MV-4-11 (cell line): ENCODE data around the gene HCN4.

ENCODE experiments used
- DNase-seq: peaks from one replicate; lab custom pipeline; 2025; lab: John Stamatoyannopoulos, UW

Gene HCN4

DNA sequence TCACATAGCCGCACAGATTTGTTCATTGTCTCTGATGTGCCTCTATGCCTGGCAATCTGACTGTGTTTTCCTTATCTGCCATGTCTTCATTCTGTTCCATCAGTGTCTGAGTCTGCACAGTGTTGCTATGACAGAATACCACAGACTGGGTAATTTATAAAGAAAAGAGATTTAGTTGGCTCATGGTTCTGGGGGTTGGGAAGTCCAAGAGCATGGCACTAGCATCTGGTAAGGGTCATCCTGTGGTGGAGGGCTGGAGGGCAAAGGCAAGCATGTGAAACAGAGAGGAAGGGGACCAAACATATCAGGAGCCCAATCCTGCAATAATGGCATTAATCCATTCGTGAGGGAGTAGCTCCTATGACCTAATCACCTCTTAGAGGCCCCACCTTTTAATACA, 11.9 kb upstream of the HCN4 start:
- no peak for DNase-seq

DNA sequence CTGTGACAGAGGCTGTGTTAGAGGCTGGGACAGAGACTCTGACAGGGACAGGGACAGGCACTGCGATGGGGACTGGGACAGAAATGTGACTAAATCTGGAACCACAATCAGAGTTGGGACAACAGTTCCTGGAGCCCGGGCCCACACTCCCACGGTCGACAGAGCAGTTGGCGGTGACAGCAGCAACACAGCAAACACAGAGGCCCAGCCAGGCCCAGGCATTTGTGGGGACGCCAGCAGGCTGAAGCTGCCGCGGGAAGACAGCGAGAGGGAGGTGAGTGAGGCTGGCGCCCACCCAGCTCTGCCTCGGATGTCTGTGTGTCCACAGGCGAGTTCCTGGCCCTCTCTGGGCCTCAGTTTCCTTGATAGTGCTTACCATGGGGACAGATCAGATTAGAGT, 9.3 kb upstream of the HCN4 start:
- no peak for DNase-seq

DNA sequence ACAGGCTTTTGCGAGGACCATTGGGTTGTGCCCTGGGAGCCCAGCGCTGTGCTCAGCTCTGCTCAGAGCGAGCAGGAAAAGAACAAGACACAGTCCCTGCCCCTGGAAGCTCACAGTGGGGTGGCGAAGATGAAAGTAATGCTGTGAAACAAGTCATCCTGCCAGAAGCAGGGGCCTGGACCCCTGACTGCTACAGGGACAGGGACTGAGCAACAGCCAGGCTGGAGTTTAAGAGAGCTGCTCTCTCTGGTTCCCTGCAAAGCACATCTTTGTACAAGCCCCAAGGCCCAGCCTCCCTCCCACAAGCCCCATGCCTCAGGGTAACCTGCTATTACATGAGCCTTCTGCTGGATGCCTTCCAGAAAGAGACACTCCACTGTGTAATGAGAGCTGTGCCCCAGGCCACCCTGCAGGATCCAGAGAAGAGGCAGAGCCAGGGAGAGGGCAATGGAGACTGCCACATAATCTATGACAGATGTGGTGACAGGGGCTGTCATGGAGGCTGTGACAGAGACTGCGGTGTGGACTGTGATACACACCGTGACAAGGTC, 7.1 kb upstream of the HCN4 start:
- no peak for DNase-seq

DNA sequence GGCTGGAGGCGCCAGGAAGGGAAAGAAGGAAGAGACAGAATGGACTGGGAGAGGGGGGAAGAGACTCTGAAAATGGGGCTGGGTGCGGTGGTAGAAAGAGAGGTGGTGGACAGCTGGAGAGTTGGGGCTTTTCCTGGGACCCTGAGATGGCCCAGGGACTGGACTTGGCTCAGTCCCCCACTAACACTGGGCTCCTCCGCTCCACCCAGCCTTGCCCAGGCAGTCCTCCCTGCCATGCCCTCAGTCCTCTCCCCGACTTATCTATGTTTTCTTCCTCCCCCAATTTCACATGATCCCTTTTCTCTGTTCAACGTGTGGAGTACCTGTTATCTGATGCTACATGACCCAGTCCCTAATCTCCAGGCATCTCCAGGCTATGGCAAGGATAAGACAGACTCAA, 6.3 kb upstream of the HCN4 start:
- no peak for DNase-seq

GRCh38 chr15:73374604-73375003, 5.8 kb upstream of the HCN4 start:
- DNase-seq = no peak

DNA sequence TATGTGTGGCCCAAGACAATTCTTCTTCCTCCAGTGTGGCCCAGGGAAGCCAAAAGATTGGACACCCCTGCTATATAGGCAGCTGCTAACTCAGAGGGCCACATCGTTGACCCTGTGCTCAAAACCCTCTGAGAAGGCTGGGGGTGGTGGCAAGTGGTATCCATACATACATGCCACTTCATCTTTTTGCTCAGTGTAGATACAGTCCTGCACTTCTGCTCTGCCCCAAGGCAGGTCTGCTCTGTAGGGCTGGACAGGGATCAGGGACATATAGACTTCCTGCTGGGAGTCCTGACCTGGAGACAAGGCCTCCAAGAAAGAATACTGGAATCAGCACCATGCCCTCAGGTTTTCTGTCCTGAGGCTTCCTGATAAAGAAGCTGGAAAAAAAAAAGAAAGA, 4.5 kb upstream of the HCN4 start:
- DNase-seq = no peak

DNA sequence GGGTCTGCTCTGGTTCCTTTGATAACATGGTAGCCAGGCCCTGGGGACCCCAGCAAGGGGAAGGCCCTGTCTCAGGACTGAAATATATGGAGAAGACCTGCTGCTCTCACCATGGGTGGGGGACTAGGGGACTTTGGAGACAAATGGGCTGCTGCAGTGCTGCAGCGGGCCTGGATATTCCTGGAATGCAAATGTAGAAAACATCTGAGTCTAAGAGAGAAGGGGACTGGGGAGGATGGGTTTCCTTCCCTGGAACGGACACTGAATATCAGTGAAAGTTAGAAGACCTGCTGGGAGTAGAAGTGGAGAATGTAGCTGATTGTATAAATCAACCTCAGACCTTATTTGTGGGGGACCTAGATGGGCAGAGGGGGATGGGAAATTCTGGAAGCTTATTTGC, 3.1 kb upstream of the HCN4 start:
- DNase-seq = no peak

GRCh38 chr15:73370151-73370550, 1.4 kb upstream of the HCN4 start:
- no peak for DNase-seq

DNA sequence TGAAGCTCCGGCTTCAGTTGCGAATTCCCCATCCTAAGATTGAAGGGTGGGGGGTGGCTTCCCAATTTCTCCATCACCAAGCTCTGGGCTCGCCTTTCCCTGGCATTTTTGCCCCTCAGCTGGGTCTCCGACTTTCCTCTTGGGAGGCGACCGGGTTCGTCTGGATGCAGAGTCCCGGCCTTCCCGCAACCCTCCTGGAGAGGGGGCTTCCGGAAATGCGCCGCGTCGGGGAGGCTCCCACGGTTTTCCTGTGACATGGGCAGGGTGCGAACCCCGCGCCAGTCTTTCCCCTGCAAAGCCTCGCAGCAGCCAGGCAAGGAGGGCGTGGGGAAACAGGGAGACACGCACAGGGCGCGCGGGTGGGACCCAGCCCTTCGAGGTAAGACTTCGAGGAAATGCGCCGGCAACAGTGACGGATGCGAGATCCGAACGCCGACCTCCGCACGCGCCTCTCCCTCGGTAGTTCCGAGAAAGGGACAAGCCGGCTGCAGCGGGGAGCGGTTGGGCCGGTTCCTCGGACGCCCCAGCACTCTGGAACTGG, 466 bp upstream of the HCN4 start:
- DNase-seq = no peak

- no peak for DNase-seq
Observed at GRCh38 chr15:73367624-73368300, 996 bp downstream of the HCN4 start.

DNA sequence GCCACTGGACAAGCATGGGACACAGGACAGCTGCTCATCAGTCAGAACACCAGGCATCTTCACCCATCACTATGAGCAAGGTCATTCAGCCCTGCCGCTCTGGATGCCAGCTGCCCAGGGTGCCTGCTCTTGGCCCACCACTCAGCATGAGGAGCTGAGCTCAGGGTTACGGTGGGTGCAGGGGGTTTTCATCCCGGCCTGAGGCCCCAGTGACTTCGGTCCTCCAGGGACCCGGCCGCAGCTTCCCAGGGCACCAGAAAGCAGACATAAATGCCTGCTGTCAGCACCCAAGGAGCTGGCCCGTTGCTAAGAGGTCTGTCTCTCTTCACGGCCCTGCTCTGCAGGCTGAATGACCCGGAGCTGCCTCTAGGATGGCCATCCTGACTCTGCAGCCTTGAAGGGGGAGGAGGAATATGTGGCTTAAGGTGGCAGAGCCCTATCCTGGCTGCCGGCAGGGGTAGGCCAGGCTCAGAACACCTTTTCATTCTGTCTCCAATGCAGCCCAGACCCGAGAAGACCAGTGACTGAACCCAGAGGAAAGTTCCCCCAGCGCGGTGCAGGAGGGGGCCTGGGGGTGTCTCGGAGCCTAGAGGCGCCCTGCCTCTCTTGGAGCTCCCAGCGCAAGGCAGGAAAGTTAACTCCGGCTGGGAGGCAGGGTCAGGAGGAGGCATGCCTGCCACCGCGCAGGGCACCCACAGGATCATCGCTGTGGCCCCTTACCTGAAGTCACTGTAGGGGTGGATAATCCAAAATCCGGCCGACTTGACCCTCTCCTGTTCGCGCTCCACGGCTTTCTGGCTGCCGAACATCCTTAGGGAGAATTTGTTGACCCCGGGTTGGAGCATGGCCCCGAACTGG, 1.8 kb downstream of the HCN4 start:
- DNase-seq = no peak

- DNase-seq = no peak
Observed at GRCh38 chr15:73364070-73364469, 4.7 kb downstream of the HCN4 start.

- DNase-seq = no peak
Observed at GRCh38 chr15:73362900-73363299, 5.9 kb downstream of the HCN4 start.

GRCh38 chr15:73361337-73361736, 7.4 kb downstream of the HCN4 start:
- DNase-seq = no peak

DNA sequence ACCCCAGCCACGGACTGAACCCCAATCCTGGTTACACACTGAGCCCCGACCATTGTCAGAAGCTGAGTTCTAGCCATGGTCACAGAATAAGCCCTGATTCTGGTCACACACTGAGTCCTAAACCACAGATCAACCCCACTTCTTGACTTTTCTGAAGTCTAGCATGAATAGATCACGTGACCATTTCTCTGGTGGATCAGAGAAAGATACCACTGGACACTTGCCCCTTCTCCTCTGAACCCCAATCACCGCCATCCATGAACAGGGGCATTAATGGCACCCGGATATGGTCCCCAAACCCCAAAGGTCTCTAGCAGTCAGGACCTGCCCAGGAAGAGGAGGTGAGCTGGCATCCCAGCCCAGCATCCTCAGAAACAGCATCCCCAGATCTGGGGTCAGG, 9.1 kb downstream of the HCN4 start:
- DNase-seq = no peak

DNA sequence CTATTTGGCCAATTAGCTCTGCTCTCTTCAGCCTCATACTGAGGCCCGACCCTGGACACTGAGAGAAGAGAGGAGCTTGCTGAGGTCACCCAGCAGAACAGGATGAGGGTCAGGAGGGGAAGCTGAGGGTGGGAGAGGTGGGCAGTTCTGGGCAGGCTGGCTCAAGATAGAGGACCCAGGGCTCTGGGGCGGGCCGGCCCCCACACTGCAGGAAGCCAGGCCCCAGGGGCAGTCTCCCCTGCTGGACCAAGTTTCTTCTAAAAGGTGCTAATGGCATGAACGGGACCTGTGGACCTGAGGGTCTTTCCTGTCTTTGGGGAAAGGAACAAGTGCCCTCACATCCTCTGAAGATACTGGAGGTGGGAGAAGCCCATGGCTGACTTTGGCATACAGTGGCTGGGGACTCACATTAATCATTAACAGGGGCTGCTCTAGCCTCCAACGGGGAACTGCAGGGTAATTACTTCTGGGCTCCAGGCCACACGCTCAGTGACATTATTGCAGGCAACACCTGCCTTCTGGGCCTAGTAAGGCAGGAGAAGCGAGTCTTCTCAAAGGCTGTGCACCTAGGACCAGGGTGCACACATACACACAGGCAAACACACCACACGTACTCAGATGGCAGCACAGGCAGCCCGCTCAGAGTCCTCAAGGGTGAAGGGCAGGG, 10.6 kb downstream of the HCN4 start:
- DNase-seq = no peak

DNA sequence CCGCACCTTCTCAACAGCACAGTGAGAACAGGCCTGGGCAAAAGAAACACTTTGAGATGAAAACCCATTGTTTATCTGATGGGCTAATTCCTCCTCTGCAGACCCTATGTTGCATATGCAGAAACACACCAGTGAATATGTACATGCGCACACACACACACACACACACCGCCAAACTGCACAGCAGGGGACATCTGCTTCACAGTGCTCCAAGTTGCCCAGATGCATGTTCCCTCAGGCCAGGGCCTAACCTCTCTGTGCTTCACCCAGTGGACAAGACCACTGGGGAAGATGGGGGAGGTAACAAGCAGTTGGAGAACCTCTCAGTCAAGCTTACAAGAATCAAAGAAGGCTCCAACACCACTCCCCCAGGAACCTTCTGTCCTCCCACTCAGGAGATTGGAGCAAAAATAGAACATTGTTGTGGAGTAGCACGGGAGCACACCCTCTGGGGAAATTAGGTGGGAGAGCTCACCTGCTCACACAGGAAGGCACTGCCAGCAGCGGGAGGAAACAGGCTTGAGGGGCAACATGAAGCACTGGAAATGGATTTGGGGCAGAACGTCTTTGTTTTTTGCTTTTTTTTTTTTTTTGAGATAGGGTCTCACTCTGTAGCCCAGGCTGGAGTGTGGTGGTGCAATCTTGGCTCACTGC, 13.0 kb downstream of the HCN4 start:
- DNase-seq = no peak

DNA sequence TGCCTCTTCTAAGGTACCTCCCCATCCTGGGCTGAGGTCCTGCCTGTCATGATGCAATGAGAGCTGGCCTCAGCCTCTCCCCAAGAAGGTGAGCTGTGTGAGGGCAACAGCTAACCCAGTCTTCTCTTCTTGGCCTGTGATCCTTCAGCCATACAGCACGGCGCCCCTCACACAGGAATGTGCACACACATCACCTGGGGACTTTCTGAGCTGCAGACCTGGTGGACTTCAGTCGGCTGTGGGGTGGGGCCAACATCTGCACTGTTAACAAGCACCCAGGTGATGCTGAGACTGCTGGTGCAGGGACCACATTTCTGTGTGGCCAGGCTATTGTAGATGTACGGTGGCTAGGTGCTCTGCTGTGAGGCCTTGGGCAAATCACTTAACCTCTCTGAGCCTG, 14.5 kb downstream of the HCN4 start:
- no peak for DNase-seq

DNA sequence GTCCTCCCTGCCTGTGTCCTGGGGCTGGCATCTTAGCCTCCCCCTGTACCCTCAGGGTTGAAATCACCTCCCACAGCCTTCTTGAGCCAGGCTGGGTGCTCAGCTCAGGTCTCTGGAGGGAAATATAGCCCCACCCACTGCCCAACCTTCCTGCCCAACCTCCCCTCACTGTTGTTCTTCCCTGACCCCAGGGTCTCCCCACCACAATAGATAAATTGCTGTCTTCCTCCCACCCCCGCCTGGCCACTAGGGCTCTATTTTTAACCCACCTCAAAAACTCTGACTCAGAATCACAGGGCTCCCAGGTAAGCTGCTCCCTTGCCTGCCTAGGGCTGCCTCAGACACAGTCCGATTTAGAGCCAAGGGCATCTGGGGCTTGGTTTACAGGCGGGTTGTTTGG, 15.0 kb downstream of the HCN4 start:
- DNase-seq = no peak

- no peak for DNase-seq
Observed at GRCh38 chr15:73352082-73352481, 16.7 kb downstream of the HCN4 start.

DNA sequence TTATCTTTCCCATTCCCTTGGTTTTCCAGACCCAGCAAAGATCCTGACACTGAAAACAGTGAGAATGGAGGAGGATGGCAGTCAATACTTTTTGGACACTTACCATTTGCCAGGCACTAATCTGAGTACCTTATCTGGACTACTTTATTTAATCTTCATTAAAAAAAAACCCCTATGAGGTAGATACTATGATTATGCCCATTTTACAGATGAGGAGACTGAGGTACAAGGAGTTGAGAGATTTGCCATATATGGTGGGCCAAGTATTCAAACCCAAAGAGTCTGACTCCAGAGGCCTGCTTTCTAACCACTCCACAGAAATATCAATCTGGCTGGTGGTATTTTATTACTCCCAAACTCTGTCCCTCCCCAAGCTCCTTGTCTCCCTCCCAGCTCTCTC, 19.6 kb downstream of the HCN4 start:
- DNase-seq = no peak

GRCh38 chr15:73346735-73347312, 21.9 kb downstream of the HCN4 start:
- DNase-seq = no peak
